Prostate gland (tissue), 2 donors: Measurements from ENCODE around the gene RPA1.

Experiments used
- CTCF ChIP-seq, 4 experiments: fragments of 200-600 bp in 2 of 4; fragments of 450-650 bp in 2 of 4; sonication (generic) in 2 of 4; IDR thresholded peaks; 1 replicate in 3 of 4; 2 replicates in 1 of 4; pipeline ENCODE4 v1.5.1; 2016 to 2019; ENCODE audit warnings: antibody characterized with exemption in 4 of 4, mild to moderate bottlenecking in 2 of 4, moderate library complexity in 2 of 4
- POLR2A ChIP-seq: fragments of 450-650 bp; IDR thresholded peaks from one replicate; pipeline ENCODE4 v1.6.1; 2016; ENCODE audit warnings: antibody characterized with exemption, mild to moderate bottlenecking
- POLR2AphosphoS5 ChIP-seq: sonication (generic); formaldehyde crosslinking; IDR thresholded peaks from one replicate; pipeline ENCODE4 v1.6.1; 2017; ENCODE audit warnings: antibody characterized with exemption

DNA sequence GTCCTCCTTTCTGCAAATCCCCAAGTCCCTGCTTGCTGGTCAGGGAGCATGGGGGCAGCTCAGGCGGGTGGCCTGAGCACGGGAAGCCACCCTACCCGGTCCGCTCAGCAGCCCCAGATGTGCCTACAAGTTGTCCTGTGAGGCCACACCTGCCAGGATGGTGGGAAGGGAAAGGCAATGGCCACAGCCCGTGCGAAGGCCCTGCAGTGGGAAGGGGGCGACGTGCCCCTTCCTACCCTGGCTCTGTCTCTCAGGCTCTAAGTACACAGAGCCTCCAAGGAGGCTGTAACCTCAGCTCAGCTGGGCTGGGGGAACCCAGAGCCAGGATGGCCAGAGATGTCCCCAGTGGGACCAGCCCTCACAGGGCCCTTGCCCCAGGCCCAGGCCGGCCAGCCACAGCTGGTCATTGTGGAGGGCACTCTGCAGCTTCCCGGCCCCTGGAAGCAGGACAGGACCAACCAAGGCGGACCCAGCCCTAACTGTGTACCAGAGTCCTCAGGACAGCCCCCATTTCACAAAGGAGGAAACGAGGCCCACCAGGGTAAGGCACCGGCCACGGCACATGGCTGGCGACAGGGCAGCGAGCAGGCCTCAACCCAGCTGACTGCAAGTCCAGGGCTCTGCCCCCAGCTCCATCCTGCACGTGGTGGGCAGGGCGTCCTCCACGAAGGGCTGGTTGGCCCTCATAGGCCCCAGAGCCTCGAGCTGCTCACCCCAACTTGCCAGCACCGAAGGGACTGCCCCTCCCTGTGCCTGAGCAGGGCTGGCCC is 113.0 kb downstream of the RPA1 start:
- TF ChIP-seq CTCF (IDR thresholded peaks at IDR 0.05) (no peak), POLR2A (no peak), POLR2AphosphoS5 (no peak)
